ENCODE measurements around the gene LY6G6C.
"Not testable (repeated sequence)": the region's sequence is repeated elsewhere in the genome, so short reads cannot be mapped to it uniquely, and the experiment has no call there.

LY6G6C gene

DNA sequence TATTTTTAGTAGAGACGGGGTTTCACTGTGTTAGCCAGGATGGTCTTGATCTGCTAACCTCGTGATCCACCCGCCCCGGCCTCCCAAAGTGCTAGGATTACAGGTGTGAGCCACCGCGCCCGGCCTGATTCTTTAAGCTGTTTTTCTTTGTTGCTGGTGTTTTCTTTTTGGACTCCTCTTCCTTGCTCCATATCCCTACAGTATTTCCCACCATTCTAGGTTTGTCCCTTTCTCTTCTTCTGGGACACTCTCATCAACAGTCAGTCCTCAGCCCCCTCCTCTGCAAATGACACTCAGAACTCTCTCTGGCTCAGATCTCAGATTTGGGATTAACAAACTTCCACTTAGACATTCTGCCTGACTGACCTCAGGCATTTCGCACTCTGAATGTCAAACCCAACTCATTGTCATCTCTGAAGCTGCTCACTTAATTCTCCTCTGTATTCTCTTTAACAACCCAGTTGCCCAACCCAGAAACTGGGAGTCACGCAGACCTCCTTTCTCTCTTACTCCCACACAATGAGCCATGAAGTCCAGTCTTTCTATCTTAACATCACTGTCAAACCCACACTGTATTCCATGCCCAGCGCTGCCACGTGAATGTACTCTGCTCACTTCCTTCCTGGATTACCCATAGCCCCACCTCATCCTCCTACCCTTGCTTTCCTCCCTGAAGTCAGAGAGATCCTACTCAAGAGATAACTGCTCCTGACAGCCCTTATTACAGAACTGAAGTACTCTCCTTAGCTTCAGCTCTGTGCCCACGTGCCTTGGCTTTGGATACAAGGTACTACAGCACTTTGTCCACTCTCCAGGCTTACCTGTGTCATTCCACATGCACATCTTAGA is 4.2 kb upstream of the LY6G6C start:
- no peak for DNase-seq

DNA sequence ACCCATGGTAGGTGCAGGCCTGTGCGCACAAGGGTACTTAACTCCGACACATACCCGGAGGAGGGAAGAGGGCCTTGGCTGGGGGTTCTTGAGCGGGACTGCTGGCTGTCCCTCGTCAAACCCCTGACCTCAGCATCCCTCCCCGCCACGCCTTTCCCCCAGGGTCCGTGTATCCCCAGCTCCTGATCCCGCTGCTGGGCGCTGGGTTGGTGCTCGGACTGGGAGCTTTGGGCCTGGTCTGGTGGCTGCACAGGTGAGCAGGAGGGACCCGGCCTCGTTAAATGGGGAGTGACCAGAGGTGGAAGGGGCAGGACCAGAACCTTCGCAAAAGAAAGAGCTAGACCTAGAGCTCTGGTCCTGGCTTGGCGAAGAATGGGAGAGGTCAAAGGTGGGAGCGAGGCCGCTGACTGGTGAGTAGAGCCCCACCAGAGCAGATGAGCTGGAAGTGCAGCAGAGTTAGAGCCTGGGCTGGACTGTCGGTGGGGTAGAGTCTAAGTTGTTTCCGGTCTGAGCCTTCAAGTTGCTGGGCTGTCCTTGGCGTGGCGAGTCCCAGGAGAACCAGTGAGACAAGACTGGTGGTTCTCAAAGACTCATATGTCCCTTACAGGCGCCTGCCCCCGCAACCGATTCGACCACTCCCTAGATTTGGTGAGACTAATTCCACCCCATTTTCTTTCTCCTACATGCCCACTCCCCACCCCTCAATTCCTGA is 2.6 kb upstream of the LY6G6C start:
- DNase-seq = no peak

DNA sequence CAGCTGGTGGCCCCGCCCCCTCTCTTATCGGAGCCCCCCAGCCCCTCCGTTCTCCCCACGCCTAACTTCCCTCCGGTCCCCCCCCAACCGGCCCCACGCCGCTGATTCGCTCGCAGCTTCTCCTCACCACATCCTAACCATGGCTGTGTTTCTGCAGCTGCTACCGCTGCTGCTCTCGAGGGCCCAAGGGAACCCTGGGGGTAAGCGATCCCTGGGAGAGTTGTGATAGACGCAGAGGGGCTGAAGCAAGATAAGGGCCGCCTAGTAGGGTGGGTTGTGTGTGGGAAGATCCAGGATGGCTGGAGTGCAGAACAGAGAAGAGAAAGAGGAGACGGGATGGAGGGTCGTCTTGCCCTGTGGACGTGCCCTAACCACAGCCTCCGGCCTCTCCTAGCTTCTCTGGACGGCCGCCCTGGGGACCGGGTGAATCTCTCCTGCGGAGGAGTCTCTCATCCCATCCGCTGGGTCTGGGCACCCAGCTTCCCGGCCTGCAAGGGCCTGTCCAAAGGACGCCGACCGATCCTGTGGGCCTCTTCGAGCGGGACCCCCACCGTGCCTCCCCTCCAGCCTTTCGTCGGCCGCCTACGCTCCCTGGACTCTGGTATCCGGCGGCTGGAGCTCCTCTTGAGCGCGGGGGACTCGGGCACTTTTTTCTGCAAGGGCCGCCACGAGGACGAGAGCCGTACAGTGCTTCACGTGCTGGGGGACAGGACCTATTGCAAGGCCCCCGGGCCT is 1.9 kb upstream of the LY6G6C start, which contains the start of gene MPIG6B:
TSS of gene MPIG6B (plus strand) at position 129 of the 735 bp plus-strand sequence. CDS start at position 140, 11 bp downstream.
- no peak for DNase-seq

DNA sequence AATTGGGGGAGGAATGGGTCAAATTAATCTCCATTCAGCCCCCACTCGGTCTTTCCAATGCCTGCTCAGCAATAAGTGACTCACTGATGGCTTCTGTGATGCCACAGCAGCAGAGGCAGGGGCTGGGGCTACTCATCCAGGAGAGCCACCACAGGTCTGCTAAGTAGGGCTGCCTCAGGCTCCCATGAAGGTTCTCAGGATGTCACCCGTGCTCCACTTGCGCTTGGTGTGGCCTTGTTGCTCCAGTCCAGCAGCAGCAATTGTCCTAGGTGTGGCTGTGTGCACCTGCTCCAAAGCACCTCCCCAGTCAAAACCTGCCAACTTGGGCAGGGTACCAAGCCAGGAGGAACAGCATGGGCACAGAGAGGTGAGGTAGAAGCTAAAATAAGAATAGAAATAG is 627 bp upstream of the LY6G6C start:
- no peak for DNase-seq

DNA sequence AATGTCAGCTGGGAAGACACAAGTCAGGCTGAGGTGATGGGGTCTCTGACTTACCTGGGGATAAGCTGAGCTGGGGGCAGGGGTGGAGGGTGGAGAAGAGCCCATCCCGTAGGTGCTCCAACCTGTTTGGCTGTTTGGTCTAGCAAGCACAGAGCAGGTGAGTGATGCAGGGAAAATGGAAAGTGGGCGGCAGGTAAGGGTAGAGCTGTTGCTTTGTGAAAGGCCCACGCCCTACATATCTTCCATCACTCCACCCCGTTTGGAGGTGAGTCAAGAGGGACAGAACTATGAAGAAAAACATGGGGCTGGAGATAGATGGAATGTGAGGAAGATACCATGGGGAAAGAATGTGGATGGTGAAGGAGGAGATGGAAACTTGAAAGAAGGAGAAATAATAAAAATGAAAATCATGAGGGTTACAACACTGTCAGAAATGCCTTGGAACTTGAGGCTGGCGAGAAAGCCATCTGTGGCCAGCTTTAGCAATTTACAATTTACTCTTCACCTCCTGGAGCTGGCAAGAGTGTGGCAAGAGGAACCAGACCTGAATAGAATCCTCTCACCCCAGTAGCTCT is 1.3 kb downstream of the LY6G6C start:
- no peak for DNase-seq

DNA sequence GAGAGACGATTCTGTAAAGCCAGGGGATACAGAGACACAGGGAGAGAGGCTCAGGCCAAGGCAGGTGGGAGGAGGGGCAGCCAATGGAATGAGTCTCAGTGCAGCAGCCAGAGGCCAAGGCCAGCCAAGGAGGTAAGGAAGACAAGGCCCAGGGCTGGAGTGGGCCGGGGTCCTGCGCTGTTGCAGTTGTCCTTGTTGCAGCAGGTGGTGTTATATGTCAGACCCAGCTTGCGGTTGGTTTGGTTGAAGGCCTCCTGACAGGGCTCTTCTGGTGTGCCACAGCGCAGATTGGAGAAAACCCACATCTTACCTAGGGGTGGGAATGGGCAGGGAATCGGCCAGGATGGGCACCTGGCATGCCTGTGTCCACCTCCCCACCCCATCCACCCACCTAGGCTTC is 2.5 kb downstream of the LY6G6C start:
- no peak for DNase-seq

DNA sequence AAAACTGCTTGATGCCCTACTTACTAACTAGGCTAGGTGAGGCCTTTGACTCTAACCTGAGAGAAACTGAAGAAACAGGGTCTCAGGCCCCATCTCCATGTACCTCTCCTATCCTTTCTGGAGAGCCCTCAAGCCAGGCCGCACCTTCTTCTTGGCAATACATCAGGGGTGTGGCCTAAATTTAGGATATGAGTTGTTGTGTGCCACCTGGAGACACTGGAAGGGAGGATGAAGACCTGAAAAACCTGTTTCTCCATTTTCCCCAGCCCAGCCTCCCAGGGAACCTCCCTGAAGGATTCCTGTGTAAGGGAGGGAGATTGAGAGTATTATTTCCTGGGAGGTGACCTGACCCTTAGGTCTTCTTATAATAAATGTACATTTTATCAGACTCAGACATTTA is 3.3 kb downstream of the LY6G6C start:
- DNase-seq = no peak

DNA sequence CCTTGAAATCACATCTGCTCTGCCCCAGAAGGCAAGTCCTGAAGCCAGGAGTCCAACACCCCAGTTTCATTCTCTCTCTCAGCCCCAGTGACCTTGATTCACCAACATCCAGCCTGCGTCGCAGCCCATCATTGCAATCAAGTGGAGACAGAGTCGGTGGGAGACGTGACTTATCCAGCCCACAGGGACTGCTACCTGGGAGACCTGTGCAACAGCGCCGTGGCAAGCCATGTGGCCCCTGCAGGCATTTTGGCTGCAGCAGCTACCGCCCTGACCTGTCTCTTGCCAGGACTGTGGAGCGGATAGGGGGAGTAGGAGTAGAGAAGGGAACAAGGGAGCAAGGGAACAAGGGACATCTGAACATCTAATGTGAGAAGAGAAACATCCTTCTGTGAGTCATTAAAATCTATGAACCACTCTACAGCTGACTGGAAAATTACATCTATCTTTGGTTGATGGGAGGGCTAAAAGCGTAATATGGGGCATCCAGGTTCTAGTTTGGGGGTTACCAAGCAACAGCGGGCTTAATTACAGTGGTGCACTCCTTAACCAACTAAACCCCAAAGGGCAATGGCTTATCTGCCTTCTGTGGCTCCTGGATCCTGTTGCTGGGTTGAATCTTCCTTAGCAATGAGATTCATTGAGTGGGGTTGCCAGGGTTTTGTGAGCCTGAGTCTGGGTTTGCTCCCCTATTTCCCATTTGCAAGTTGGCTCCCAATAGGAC is 3.9 kb downstream of the LY6G6C start:
- no peak for DNase-seq

DNA sequence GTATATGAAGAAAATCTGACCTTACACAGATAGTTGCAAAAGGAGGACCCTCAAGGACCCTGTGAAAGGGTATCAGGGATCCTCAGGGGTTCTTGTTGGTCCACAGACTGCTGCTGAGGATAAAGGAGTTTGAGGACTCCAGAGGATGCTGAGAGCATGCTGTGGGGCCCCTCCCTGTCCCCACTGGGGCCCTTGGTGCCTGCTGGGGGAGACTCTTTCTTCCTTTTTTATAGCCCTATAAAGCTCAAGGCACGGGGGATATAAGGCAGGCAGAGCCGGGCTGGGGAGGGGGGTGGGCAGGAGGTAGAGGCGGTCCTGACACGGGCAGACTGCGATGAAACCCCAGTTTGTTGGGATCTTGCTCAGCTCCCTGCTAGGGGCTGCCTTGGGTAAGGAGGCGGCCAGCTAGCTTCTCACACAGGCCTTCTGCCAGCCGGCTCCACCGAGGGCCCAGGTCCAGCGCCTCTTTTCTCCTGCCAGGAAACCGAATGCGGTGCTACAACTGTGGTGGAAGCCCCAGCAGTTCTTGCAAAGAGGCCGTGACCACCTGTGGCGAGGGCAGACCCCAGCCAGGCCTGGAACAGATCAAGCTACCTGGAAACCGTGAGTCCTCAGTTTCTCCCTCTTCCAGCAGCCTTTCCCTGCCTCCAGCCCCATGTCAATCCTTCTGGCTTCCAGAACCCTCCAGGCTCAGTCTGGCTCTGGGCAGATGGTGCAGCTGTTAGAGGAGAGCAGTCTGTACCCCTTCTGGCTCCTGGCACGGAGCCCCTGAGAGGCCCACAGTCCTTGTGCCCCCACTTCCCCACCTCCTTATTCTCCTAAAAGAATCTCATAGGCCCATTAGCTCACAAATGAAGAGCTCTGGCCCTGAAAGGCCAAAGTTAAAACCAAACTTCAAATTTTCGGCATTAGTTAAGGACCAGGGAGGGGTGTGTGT is 6.3 kb downstream of the LY6G6C start, which contains the start of gene LY6G6D:
TSS of gene LY6G6D (plus strand) at position 327 of the 937 bp plus-strand sequence. CDS start at position 335, 8 bp downstream.
- DNase-seq = no peak

DNA sequence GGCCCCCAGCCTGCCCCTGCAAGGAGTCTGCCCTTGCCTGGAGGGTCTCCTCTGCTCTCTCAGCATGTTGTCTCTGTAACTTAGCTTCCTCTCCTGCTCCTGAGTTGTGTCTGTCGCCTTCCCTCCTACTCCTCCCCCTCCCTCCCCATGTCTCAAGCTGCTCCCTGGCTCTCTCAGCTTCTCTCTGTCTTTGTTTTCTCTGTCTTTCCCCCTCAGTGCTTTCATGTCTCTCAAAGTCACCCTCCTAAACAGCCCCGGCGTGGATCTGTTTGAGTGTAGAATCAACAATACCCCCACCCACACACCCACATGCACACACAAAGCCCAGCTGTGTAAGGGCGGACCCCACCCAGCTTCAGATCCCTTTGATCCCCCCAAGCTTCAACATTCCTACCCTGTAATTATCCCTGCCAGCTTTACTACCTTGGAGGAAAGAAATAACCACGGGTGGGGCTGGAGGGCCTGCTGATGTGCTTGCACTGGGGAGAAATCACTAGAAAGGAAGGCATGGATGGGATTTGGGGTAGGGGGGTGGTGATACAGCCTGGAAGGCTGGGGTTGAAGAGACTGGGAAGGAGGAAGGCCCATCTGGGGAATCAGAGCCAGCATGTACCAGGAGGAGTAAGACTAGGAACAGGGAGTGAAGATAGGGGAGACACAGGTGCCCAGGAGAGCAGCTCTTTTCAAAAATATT is 7.4 kb downstream of the LY6G6C start:
- no peak for DNase-seq

DNA sequence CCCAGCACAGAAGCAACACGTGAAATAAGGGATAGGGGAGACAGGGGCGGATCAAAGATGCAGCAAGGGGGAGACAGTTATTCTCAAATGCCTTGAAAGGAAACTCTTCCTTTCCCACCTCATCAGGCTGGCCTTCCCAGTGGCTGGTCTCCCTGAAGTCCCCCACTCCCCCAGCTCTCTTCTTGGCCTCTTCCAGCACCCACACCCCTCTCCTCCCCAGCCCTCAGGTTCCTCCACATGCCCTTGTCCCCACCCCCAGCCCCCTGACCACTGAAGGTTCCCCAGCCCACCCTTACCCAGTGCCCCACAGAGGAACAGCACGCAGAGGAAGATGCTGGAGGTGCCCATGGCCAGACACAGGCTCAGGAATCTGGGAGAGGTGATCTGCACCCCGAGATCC is 8.1 kb downstream of the LY6G6C start:
- DNase-seq = no peak

DNA sequence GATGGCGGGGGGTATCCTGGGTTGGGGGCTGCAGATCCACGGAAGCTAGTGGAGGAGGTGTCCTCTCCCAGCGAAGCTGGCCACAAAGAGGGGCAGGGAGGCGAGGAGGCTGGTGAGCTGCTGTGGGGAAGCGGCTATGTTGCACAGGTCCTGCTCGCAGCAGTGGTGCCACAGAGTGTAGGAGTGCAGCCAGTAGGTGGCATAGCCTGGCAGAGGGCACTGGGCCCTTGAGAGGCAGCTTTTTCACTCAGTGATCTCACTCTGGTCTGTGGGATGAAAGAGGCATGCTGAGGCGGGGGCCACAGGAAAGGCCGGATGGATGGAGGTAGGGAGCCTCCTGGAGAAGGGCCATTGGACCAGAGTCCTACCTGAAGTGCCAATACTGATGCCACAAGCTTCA is 9.2 kb downstream of the LY6G6C start:
- DNase-seq = no peak

DNA sequence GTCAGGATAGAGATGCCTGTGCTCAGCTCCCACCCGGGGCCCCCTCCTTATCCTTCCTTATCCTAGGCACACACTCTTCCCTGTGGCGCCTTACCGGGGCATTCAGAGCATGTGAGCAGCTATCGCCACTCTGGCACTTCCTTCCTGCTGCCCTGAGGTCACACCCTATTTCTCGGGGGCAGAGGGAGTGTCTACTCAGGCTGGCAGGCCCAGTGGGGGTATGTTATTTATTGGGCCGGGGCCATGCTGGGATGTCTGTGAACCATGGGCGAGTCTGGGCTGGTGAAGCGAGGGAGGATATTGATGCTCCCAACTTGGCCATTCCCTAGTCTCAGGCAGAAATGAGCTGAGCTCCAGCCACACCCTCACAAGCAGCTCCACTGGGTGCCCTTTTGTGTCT is 10.3 kb downstream of the LY6G6C start:
- no peak for DNase-seq

DNA sequence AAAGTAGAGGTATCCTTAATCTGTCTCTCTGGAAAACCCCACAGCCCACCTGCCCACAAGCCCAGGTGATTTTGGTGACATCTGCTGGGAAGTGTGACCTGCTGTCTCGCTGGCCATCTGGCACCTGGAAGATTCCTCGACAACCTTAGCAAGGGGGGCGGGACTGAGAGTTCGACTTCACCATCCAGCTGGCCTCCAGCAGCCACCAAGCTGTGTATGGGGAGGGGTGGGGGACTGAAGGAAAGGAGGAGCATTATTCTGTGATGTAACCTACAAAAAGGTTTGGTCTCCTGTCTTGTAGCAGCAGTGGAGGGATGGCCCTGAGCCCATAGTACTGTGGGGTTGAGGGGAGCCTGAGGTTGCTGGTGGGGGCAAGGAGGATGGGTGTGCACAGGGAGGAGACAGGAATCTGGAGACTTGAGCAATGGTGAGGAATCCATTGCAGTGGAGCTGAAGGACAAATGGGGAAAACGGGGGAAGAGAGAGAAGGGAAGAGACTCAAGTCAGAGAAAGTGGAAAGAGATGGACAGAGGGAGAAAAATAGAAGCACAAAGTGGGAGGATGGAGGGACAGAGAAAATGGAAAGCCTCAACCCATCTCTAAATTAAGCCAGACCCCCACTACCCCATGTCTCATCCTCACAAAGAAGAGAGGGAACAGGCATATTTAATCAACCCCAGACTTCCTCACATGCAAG is 10.9 kb downstream of the LY6G6C start:
- no peak for DNase-seq

DNA sequence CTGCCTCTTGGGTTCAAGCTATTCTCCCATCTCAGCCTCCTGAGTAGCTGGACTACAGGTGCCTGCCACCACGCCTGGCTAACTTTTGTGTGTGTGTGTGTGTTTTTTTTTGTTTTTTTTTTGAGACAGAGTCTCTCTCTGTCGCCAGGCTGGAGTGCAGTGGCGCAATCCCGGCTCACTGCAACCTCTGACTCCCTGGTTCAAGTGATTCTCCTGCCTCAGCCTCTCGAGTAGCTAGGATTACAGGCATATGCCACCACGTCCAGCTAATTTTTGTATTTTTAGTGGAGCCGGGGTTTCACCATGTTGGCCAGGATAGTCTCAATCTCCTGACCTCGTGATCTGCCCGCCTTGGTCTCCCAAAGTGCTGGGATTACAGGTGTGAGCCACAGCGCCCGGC is 12.4 kb downstream of the LY6G6C start:
- not testable (repeated sequence) for DNase-seq

DNA sequence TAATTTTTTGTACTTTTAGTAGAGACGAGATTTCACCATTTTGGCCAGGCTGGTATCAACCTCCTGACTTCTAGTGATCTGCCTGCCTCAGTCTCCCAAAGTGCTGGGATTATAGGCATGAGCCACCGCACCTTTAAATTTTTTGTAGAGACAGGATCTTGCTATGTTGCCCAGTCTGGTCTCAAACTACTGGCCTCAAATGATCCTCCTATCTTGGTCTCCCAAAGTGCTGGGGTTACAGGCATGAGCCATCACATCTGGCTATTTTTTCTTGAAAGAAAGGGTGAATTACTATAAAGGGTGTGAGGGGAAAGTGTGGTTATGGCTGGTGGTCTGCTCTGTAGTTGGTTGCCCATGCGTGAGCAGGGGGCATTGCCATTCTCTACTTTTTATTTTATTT is 13.3 kb downstream of the LY6G6C start:
- DNase-seq = no peak

DNA sequence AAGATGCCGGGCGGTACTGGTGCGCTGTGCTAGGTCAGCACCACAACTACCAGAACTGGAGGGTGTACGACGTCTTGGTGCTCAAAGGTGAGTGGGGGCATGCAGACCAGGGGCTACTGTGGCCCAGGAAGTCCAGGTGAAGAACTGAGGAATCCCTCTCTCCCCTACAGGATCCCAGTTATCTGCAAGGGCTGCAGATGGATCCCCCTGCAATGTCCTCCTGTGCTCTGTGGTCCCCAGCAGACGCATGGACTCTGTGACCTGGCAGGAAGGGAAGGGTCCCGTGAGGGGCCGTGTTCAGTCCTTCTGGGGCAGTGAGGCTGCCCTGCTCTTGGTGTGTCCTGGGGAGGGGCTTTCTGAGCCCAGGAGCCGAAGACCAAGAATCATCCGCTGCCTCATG is 13.8 kb downstream of the LY6G6C start:
- DNase-seq = no peak

DNA sequence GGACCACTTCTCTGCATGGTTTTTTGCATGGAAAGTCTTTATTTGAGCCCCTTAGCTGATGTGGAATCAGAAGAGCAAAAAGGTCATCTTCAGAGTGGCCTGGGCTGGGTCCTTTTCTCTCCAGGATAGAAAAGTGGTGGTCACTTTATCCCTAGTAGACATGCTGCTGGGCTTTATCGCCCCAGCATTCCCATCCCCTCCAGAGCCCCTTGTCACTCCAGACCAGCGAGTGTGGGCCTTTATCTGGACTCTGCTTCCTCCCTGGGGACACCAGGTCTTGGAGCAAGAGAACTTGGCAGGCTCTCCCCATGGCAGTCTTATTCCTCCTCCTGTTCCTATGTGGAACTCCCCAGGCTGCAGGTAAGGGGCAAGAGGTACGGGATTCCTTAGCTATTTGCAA is 14.9 kb downstream of the LY6G6C start, which contains the start of gene LY6G6F:
TSS of gene LY6G6F (plus strand) at position 268 of the 400 bp plus-strand sequence. CDS start at position 309, 41 bp downstream.
- DNase-seq = no peak

DNA sequence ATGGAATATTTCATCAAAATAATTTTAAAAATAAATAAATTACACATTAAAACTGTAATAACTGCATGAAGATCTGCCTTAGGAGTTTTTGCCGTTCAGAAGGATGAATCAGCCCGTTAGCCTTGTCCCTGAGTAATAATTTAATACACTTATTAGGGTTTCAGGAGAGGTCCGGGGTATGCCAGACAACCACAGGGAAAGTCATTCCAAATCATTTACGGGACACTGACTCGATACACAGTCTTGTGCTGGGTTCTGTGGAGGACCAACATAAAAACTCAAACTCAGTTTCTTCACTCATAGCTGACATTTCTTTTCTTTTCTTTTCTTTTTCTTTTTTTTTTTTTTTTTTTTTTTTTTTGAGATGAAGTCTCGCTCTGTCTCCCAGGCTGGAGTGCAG is 15.6 kb downstream of the LY6G6C start:
- no peak for DNase-seq
